Measurements from ENCODE around the gene TTC31. TPM values are rescaled to one million over a fixed set of nuclear protein-coding genes. Genes with fewer than 3 reads are reported as not detected.
A peak's percentile ranks its signal among the peaks of the same experiment; 100 is the strongest.

TTC31 gene
- total RNA-seq, 2 experiments from 2014 or later: 39.4 to 48.8 TPM

- no peak for ATAC-seq
- peaks cover 81% of the 10 kb centered on the region for H3K27me3 Mint-ChIP-seq
- CTCF ChIA-PET: interaction anchor here (0.9 to 3.4 kb wide), 4 partner anchors 10 to 34 kb away, joined by 4 to 12 read pairs (median 6); partner anchors contain the start of genes AUP1, CCDC142, DQX1 and HTRA2
Measured at GRCh38 chr2:74516650-74517049, 33.8 kb downstream of the TTC31 start.

GRCh38 chr2:74522516-74522915, 39.6 kb downstream of the TTC31 start:
- CTCF ChIA-PET: interaction anchor here (1.2 to 1.8 kb wide), 4 partner anchors 10 to 63 kb away, joined by 3 to 8 read pairs (median 4); no protein-coding TSS in a partner anchor
- H3K4me1 Mint-ChIP-seq: peaks cover 11% of the 10 kb centered on the region
- H3K4me3 Mint-ChIP-seq: no peak overlapping the region
- DNase-seq (no peak), ATAC-seq (peak; percentile 28)
- no peak overlapping the region for H3K27ac Mint-ChIP-seq
- H3K36me3 Mint-ChIP-seq: peaks cover 19% of the 10 kb centered on the region
- peaks cover 38% of the 10 kb centered on the region for H3K27me3 Mint-ChIP-seq
- H3K9me3 Mint-ChIP-seq (ENCODE audit: low read depth): no peaks in the 10 kb centered on the region

More at GRCh38 chr2:74516650-74517049, 33.8 kb downstream of the TTC31 start:
- DNase-seq: no peak
- Mint-ChIP-seq H3K4me3 (peak overlapping the region; percentile 62), H3K9me3 (ENCODE audit: low read depth) (no peaks in the 10 kb centered on the region), H3K27ac (peak overlapping the region; percentile 23), H3K4me1 (peaks cover 27% of the 10 kb centered on the region), H3K36me3 (peaks cover 5% of the 10 kb centered on the region)

- peaks cover 26% of the 10 kb centered on the region for H3K4me1 Mint-ChIP-seq
- no peaks in the 10 kb centered on the region for H3K9me3 Mint-ChIP-seq (ENCODE audit: low read depth)
- peaks cover 23% of the 10 kb centered on the region for H3K27me3 Mint-ChIP-seq
- H3K36me3 Mint-ChIP-seq: peaks cover 32% of the 10 kb centered on the region
- no peak overlapping the region for H3K27ac Mint-ChIP-seq
- no peak for DNase-seq
- CTCF ChIA-PET: no interaction called here
- no peak for ATAC-seq
- no peak overlapping the region for H3K4me3 Mint-ChIP-seq
Measured at GRCh38 chr2:74524005-74524404, 41.1 kb downstream of the TTC31 start.

GRCh38 chr2:74524955-74525716, 42.3 kb downstream of the TTC31 start:
- Mint-ChIP-seq H3K9me3 (ENCODE audit: low read depth) (no peaks in the 10 kb centered on the region), H3K4me3 (no peak overlapping the region), H3K4me1 (peaks cover 26% of the 10 kb centered on the region), H3K36me3 (peaks cover 33% of the 10 kb centered on the region), H3K27ac (no peak overlapping the region), H3K27me3 (peaks cover 12% of the 10 kb centered on the region)
- ATAC-seq (no peak), DNase-seq (no peak)
- CTCF ChIA-PET: interaction anchor here (1.6 to 1.9 kb wide), 2 partner anchors 11 to 42 kb away, joined by 4 to 5 read pairs; partner anchors contain the start of genes CCDC142, TLX2 and TTC31

GRCh38 chr2:74525717-74526648, 43.1 kb downstream of the TTC31 start, which contains the start of gene DQX1:
TSS of gene DQX1 (minus strand) at chr2:74526231. CDS start at chr2:74525729, 502 bp downstream.
- Mint-ChIP-seq H3K4me1 (peaks cover 32% of the 10 kb centered on the region), H3K27ac (no peak within 1 kb of the TSS), H3K36me3 (peaks cover 35% of the 10 kb centered on the region), H3K4me3 (peak within 1 kb of the TSS; percentile 17), H3K27me3 (peaks cover 5% of the 10 kb centered on the region), H3K9me3 (ENCODE audit: low read depth) (no peaks in the 10 kb centered on the region)
- no peak for DNase-seq
- CTCF ChIA-PET: interaction anchor here (0.7 to 1.9 kb wide), 7 partner anchors 10 to 134 kb away, joined by 3 to 5 read pairs (median 4); partner anchors contain the start of genes CCDC142, TLX2 and TTC31
- ATAC-seq: no peak

- Mint-ChIP-seq H3K27me3 (peaks cover 3% of the 10 kb centered on the region), H3K4me3 (no peak overlapping the region), H3K9me3 (ENCODE audit: low read depth) (no peaks in the 10 kb centered on the region), H3K27ac (no peak overlapping the region), H3K36me3 (peaks cover 36% of the 10 kb centered on the region), H3K4me1 (peaks cover 39% of the 10 kb centered on the region)
- CTCF ChIA-PET: interaction anchor here (0.7 to 5.9 kb wide), 8 partner anchors 10 to 135 kb away, joined by 3 to 39 read pairs (median 4); partner anchors contain the start of genes CCDC142, LBX2, TLX2 and TTC31
- no peak for ATAC-seq
- no peak for DNase-seq
Measured at GRCh38 chr2:74526649-74527230, 43.9 kb downstream of the TTC31 start.

- CTCF ChIA-PET: interaction anchor here (5.9 to 6.4 kb wide), 2 partner anchors 26 to 45 kb away, joined by 39 to 61 read pairs; partner anchors contain the start of genes CCDC142, LBX2 and TTC31
- DNase-seq: no peak
- Mint-ChIP-seq H3K36me3 (peaks cover 44% of the 10 kb centered on the region), H3K9me3 (ENCODE audit: low read depth) (no peaks in the 10 kb centered on the region), H3K27ac (peak overlapping the region; percentile 29), H3K27me3 (no peaks in the 10 kb centered on the region), H3K4me1 (peaks cover 47% of the 10 kb centered on the region), H3K4me3 (peak overlapping the region; percentile 100)
- ATAC-seq: no peak
Measured at GRCh38 chr2:74527741-74528140, 44.9 kb downstream of the TTC31 start.

- ATAC-seq (peak; percentile 10), DNase-seq (peak; percentile 61)
- Mint-ChIP-seq H3K27ac (peak overlapping the region; percentile 97), H3K4me1 (peaks cover 46% of the 10 kb centered on the region), H3K36me3 (peaks cover 45% of the 10 kb centered on the region), H3K27me3 (no peaks in the 10 kb centered on the region), H3K4me3 (peak overlapping the region; percentile 100), H3K9me3 (ENCODE audit: low read depth) (no peaks in the 10 kb centered on the region)
- CTCF ChIA-PET: interaction anchor here (1.2 to 6.4 kb wide), 7 partner anchors 12 to 71 kb away, joined by 3 to 98 read pairs (median 27); partner anchors contain the start of genes CCDC142, LBX2, TLX2 and TTC31
Measured at GRCh38 chr2:74528600-74529356, 45.9 kb downstream of the TTC31 start.

- DNase-seq (peak; percentile 98), ATAC-seq (peak; percentile 90)
- Mint-ChIP-seq H3K36me3 (peaks cover 48% of the 10 kb centered on the region), H3K27me3 (no peaks in the 10 kb centered on the region), H3K9me3 (ENCODE audit: low read depth) (no peaks in the 10 kb centered on the region), H3K27ac (peak within 1 kb of the TSS; percentile 97), H3K4me3 (peak within 1 kb of the TSS; percentile 100), H3K4me1 (peaks cover 46% of the 10 kb centered on the region)
- CTCF ChIA-PET: interaction anchor here (0.6 to 6.4 kb wide), 9 partner anchors 13 to 123 kb away, joined by 3 to 98 read pairs (median 12); partner anchors contain the start of genes CCDC142, LBX2, TLX2 and TTC31
Measured at GRCh38 chr2:74529357-74530238, 46.7 kb downstream of the TTC31 start, which contains the start of the genes AUP1 and HTRA2. TSS of gene AUP1 (minus strand) at chr2:74529706. CDS start at chr2:74529629, 77 bp downstream. TSS of gene HTRA2 (plus strand) at chr2:74529933. CDS start at chr2:74530007, 74 bp downstream.

- Mint-ChIP-seq H3K36me3 (peaks cover 48% of the 10 kb centered on the region), H3K27ac (peak overlapping the region; percentile 97), H3K4me3 (peak overlapping the region; percentile 100), H3K9me3 (ENCODE audit: low read depth) (no peaks in the 10 kb centered on the region), H3K27me3 (no peaks in the 10 kb centered on the region), H3K4me1 (peaks cover 46% of the 10 kb centered on the region)
- ATAC-seq (peak; percentile 16), DNase-seq (peak; percentile 73)
- CTCF ChIA-PET: interaction anchor here (0.8 to 6.4 kb wide), 19 partner anchors 9 to 281 kb away, joined by 3 to 98 read pairs (median 9); partner anchors contain the start of genes CCDC142, INO80B, LBX2 and MRPL53
Measured at GRCh38 chr2:74530239-74531187, 47.6 kb downstream of the TTC31 start.
